Activated naive CD4-positive, alpha-beta T cell treated with anti-CD3 and anti-CD28 coated beads, Interleukin-2, amount 50 U/mL, for 72 hours (primary cell): Measurements from ENCODE around the gene SNTG2. TPM values are rescaled to one million over a fixed set of nuclear protein-coding genes. Genes with fewer than 3 reads are reported as not detected.

Experiments
- ATAC-seq, 2 donors: fragments of 150-1000 bp; cut with Tn5 transposase; 2 replicates each; pipeline ENCODE4 v1.10.0; 2021; ENCODE audit warnings: mild to moderate bottlenecking in 2 of 2, moderate library complexity in 2 of 2
- DNase-seq, 2 donors: peaks; one replicate each; pipeline ENCODE4 v3.0.0; 2021 to 2022; ENCODE audit warnings: low spot score in 2 of 2
- H3K27ac Mint-ChIP-seq, 2 donors: one replicate each; pipeline ENCODE4 v1.8.0; 2022; ENCODE audit warnings: mild to moderate bottlenecking in 2 of 2, mixed read lengths in 2 of 2
- H3K36me3 Mint-ChIP-seq, 2 donors: one replicate each; pipeline ENCODE4 v1.8.0; 2022; ENCODE audit warnings: mixed read lengths in 2 of 2
- H3K9me3 Mint-ChIP-seq, 2 donors: one replicate each; pipeline ENCODE4 v1.8.0; 2022; ENCODE audit warnings: mixed read lengths in 2 of 2
- total RNA-seq, 2 donors: library from RNA; stranded (reverse); gene quantifications; one replicate each; pipeline ENCODE4 v1.2.3, GENCODE V29; 2022

The SNTG2 gene
- total RNA-seq, 2 donors from 2014 or later: 0.27 to 2.6 TPM

GRCh38 chr2:1181893-1182292, 231.2 kb downstream of the SNTG2 start:
- DNase-seq (no peak), ATAC-seq (no peak)
- Mint-ChIP-seq H3K27ac (no peak overlapping the region), H3K9me3 (peaks cover 7 to 15% of the 10 kb centered on the region in 2 donors), H3K36me3 (peaks cover 10 to 11% of the 10 kb centered on the region in 2 donors)

GRCh38 chr2:1183300-1183699, 232.7 kb downstream of the SNTG2 start:
- H3K36me3 Mint-ChIP-seq: peaks cover 10 to 11% of the 10 kb centered on the region in 2 donors
- H3K27ac Mint-ChIP-seq: no peak overlapping the region
- peaks cover 7 to 12% of the 10 kb centered on the region in 2 donors for H3K9me3 Mint-ChIP-seq
- ATAC-seq: no peak
- no peak for DNase-seq

GRCh38 chr2:1186421-1186820, 235.8 kb downstream of the SNTG2 start:
- DNase-seq: no peak
- H3K36me3 Mint-ChIP-seq: peaks cover 10 to 11% of the 10 kb centered on the region in 2 donors
- peaks cover 7 to 12% of the 10 kb centered on the region in 2 donors for H3K9me3 Mint-ChIP-seq
- no peak overlapping the region for H3K27ac Mint-ChIP-seq
- no peak for ATAC-seq

- H3K36me3 Mint-ChIP-seq: peaks cover 10 to 11% of the 10 kb centered on the region in 2 donors
- ATAC-seq: no peak
- no peak overlapping the region for H3K27ac Mint-ChIP-seq
- no peak for DNase-seq
- H3K9me3 Mint-ChIP-seq: peaks cover 7 to 12% of the 10 kb centered on the region in 2 donors
These were observed 236.5 kb downstream of the SNTG2 start for GRCh38 chr2:1187189-1187588.

- DNase-seq (no peak), ATAC-seq (no peak)
- Mint-ChIP-seq H3K27ac (no peak overlapping the region), H3K36me3 (peaks cover 19 to 22% of the 10 kb centered on the region in 2 donors), H3K9me3 (peaks cover 12 to 16% of the 10 kb centered on the region in 2 donors)
These were observed 241.5 kb downstream of the SNTG2 start for GRCh38 chr2:1192121-1192520.

GRCh38 chr2:1193801-1194200, 243.2 kb downstream of the SNTG2 start:
- H3K9me3 Mint-ChIP-seq: peaks cover 16 to 17% of the 10 kb centered on the region in 2 donors
- peaks cover 20 to 24% of the 10 kb centered on the region in 2 donors for H3K36me3 Mint-ChIP-seq
- DNase-seq (no peak), ATAC-seq (no peak)
- H3K27ac Mint-ChIP-seq: no peak overlapping the region

GRCh38 chr2:1203772-1204171, 253.1 kb downstream of the SNTG2 start:
- H3K36me3 Mint-ChIP-seq: peaks cover 7 to 10% of the 10 kb centered on the region in 2 donors
- H3K9me3 Mint-ChIP-seq: peaks cover 16 to 19% of the 10 kb centered on the region in 2 donors
- no peak for DNase-seq
- no peak overlapping the region for H3K27ac Mint-ChIP-seq
- ATAC-seq: no peak

- Mint-ChIP-seq H3K9me3 (peaks cover 17% of the 10 kb centered on the region in 2 donors), H3K27ac (no peak overlapping the region), H3K36me3 (peaks cover 6 to 9% of the 10 kb centered on the region in 2 donors)
- DNase-seq (no peak), ATAC-seq (no peak)
These were observed 255.2 kb downstream of the SNTG2 start for GRCh38 chr2:1205853-1206252.

- H3K27ac Mint-ChIP-seq: no peak overlapping the region
- H3K9me3 Mint-ChIP-seq: peaks cover 9% of the 10 kb centered on the region in 2 donors
- ATAC-seq (no peak), DNase-seq (no peak)
- H3K36me3 Mint-ChIP-seq: peaks cover 8 to 10% of the 10 kb centered on the region in 2 donors
These were observed 257.4 kb downstream of the SNTG2 start for GRCh38 chr2:1207962-1208510.

- ATAC-seq (no peak), DNase-seq (no peak)
- Mint-ChIP-seq H3K36me3 (peaks cover 8 to 10% of the 10 kb centered on the region in 2 donors), H3K27ac (no peak overlapping the region), H3K9me3 (peaks cover 9% of the 10 kb centered on the region in 2 donors)
These were observed 257.9 kb downstream of the SNTG2 start for GRCh38 chr2:1208522-1208921.

GRCh38 chr2:1209246-1209645, 258.6 kb downstream of the SNTG2 start:
- DNase-seq (no peak), ATAC-seq (no peak)
- Mint-ChIP-seq H3K9me3 (peaks cover 9 to 13% of the 10 kb centered on the region in 2 donors), H3K27ac (no peak overlapping the region), H3K36me3 (peaks cover 8 to 17% of the 10 kb centered on the region in 2 donors)

- ATAC-seq (no peak), DNase-seq (no peak)
- H3K36me3 Mint-ChIP-seq: peaks cover 11 to 17% of the 10 kb centered on the region in 2 donors
- peaks cover 13 to 16% of the 10 kb centered on the region in 2 donors for H3K9me3 Mint-ChIP-seq
- H3K27ac Mint-ChIP-seq: no peak overlapping the region
These were observed 259.1 kb downstream of the SNTG2 start for GRCh38 chr2:1209761-1210160.

GRCh38 chr2:1210352-1210751, 259.7 kb downstream of the SNTG2 start:
- H3K27ac Mint-ChIP-seq: no peak overlapping the region

GRCh38 chr2:1219901-1220573, 269.4 kb downstream of the SNTG2 start:
- Mint-ChIP-seq H3K9me3 (peaks cover 4 to 5% of the 10 kb centered on the region in 2 donors), H3K27ac (peak overlapping the region in 1 of 2 donors; percentile 60), H3K36me3 (peaks cover 0 to under 1% of the 10 kb centered on the region in 2 donors)
- ATAC-seq: no peak
- no peak for DNase-seq

More at GRCh38 chr2:1210352-1210751, 259.7 kb downstream of the SNTG2 start:
- ATAC-seq (peak; percentile 61 to 85), DNase-seq (no peak)
- Mint-ChIP-seq H3K36me3 (peaks cover 14 to 17% of the 10 kb centered on the region in 2 donors), H3K9me3 (peaks cover 13 to 19% of the 10 kb centered on the region in 2 donors)

- no peaks in the 10 kb centered on the region for H3K36me3 Mint-ChIP-seq
- H3K27ac Mint-ChIP-seq: peak overlapping the region; percentile 23 to 74
- ATAC-seq (no peak), DNase-seq (no peak)
- H3K9me3 Mint-ChIP-seq: peaks cover 0 to 5% of the 10 kb centered on the region in 2 donors
These were observed 271.4 kb downstream of the SNTG2 start for GRCh38 chr2:1222056-1222455.

GRCh38 chr2:1223791-1224190, 273.1 kb downstream of the SNTG2 start:
- no peak for DNase-seq
- no peaks in the 10 kb centered on the region for H3K36me3 Mint-ChIP-seq
- ATAC-seq: no peak
- no peak overlapping the region for H3K27ac Mint-ChIP-seq
- H3K9me3 Mint-ChIP-seq: peaks cover 0 to 5% of the 10 kb centered on the region in 2 donors

GRCh38 chr2:1224901-1225300, 274.3 kb downstream of the SNTG2 start:
- no peaks in the 10 kb centered on the region for H3K36me3 Mint-ChIP-seq
- ATAC-seq (no peak), DNase-seq (no peak)
- H3K9me3 Mint-ChIP-seq: peaks cover 0 to 5% of the 10 kb centered on the region in 2 donors
- no peak overlapping the region for H3K27ac Mint-ChIP-seq

GRCh38 chr2:1226766-1227165, 276.1 kb downstream of the SNTG2 start:
- Mint-ChIP-seq H3K36me3 (no peaks in the 10 kb centered on the region), H3K27ac (no peak overlapping the region), H3K9me3 (peaks cover 0 to 5% of the 10 kb centered on the region in 2 donors)
- DNase-seq (no peak), ATAC-seq (no peak)
